SU-DHL-6 (cell line): ENCODE results near the gene ATF6.

Experiments
- H2AFZ ChIP-seq: fragments of 200-600 bp; sonication (generic); 2 replicates; pipeline ENCODE4 v1.6.1; 2014; ENCODE audit warnings: low read depth, mild to moderate bottlenecking, moderate library complexity, mixed read lengths, antibody characterized with exemption, low read length; ENCODE audit not compliant: severe bottlenecking
- H3F3A ChIP-seq: fragments of 200-600 bp; shearing (Covaris generic); 2 replicates; pipeline ENCODE4 v1.6.0; 2016; ENCODE audit warnings: antibody characterized with exemption, mild to moderate bottlenecking; ENCODE audit not compliant: insufficient read depth
- H3K27ac ChIP-seq: fragments of 200-600 bp; sonication (generic); 2 replicates; pipeline ENCODE4 v1.5.1; 2016; ENCODE audit warnings: low read depth, mild to moderate bottlenecking, low read length, moderate library complexity, mixed read lengths
- H3K27me3 ChIP-seq: fragments of 200-600 bp; sonication (generic), shearing (Covaris generic); 2 replicates; pipeline ENCODE4 v1.6.0; 2014; ENCODE audit warnings: mild to moderate bottlenecking, low read length
- H3K36me3 ChIP-seq: fragments of 200-600 bp; sonication (generic); 2 replicates; pipeline ENCODE4 v1.6.1; 2014; ENCODE audit warnings: mild to moderate bottlenecking, low read length, mixed read lengths
- H3K4me2 ChIP-seq: fragments of 300-600, 200-600 bp; shearing (Covaris generic), sonication (generic); 2 replicates; pipeline ENCODE4 v1.6.0; 2014; ENCODE audit warnings: low read length, low read depth, mild to moderate bottlenecking; ENCODE audit not compliant: poor library complexity, severe bottlenecking
- H3K4me3 ChIP-seq: fragments of 200-600 bp; sonication (generic); 2 replicates; pipeline ENCODE4 v1.5.1; 2014; ENCODE audit warnings: antibody characterized with exemption, low read length, mild to moderate bottlenecking, mixed read lengths; ENCODE audit not compliant: insufficient read depth, poor library complexity, severe bottlenecking
- H3K79me2 ChIP-seq: fragments of 200-600 bp; sonication (generic); 2 replicates; pipeline ENCODE4 v1.6.1; 2014; ENCODE audit warnings: mild to moderate bottlenecking, low read length, moderate library complexity; ENCODE audit not compliant: insufficient read depth
- H3K9ac ChIP-seq: fragments of 200-600 bp; sonication (generic); 2 replicates; pipeline ENCODE4 v1.7.0; 2014; ENCODE audit warnings: mild to moderate bottlenecking, low read length
- H3K9me2 ChIP-seq: fragments of 200-600 bp; sonication (generic); replicated peaks from 2 replicates; pipeline ENCODE4 v1.6.1; 2014; ENCODE audit warnings: low read length; ENCODE audit not compliant: insufficient read depth
- H3K9me3 ChIP-seq: fragments of 200-600 bp; sonication (generic); 2 replicates; pipeline ENCODE4 v1.6.1; 2014; ENCODE audit warnings: low read length, mixed read lengths; ENCODE audit not compliant: insufficient read depth
- H4K20me1 ChIP-seq: fragments of 200-600 bp; sonication (generic); 2 replicates; pipeline ENCODE4 v1.6.1; 2014; ENCODE audit warnings: low read depth, mild to moderate bottlenecking, antibody characterized with exemption, low read length, moderate library complexity, mixed read lengths
- CTCF ChIP-seq: fragments of 200-600 bp; sonication (generic); IDR thresholded peaks from one replicate; pipeline ENCODE4 v1.5.1; 2017; ENCODE audit warnings: antibody characterized with exemption, mild to moderate bottlenecking, low read length, moderate library complexity; ENCODE audit not compliant: insufficient read depth, poor library complexity, severe bottlenecking
- EZH2phosphoT487 ChIP-seq: fragments of 200-600 bp; sonication (generic), shearing (Covaris generic); conservative IDR thresholded peaks from 2 replicates; pipeline ENCODE4 v1.6.1; 2018; ENCODE audit warnings: mild to moderate bottlenecking, antibody characterized with exemption, low read length, moderate library complexity, mixed read lengths

ATF6 gene

GRCh38 chr1:161766102-161766981, at the start of gene ATF6:
Gene ATF6, plus strand, starts transcription at chr1:161766320. Its CDS starts 41 bp downstream, at chr1:161766361.
- Histone ChIP-seq H3F3A (peaks cover 20% of the 10 kb centered on the region), H3K4me3 (peak within 1 kb of the TSS; percentile 96), H3K4me2 (peak within 1 kb of the TSS; percentile 95), H3K79me2 (peaks cover 53% of the 10 kb centered on the region), H2AFZ (peak within 1 kb of the TSS; percentile 80), H3K9me3 (no peaks in the 10 kb centered on the region), H3K36me3 (no peaks in the 10 kb centered on the region), H3K9me2 (no peaks in the 10 kb centered on the region), H3K27ac (peak within 1 kb of the TSS; percentile 57), H4K20me1 (no peaks in the 10 kb centered on the region), H3K27me3 (no peaks in the 10 kb centered on the region), H3K9ac (peak within 1 kb of the TSS; percentile 89)
- TF ChIP-seq CTCF: no peak
- no peak for TF ChIP-seq EZH2phosphoT487

GRCh38 chr1:161718559-161719324, 47.4 kb upstream of the ATF6 start:
- TF ChIP-seq EZH2phosphoT487 (no peak), CTCF (no peak)
- peak overlapping the region; percentile 15; the same call in 1 of the 2 replicates for H3K9ac ChIP-seq
- peak overlapping the region; percentile 43 for H2AFZ ChIP-seq
- H3K4me2 ChIP-seq: peak overlapping the region; percentile 57
- H3K9me3 ChIP-seq: no peaks in the 10 kb centered on the region
- peak overlapping the region; percentile 2 for H3K4me3 ChIP-seq
- no peaks in the 10 kb centered on the region for H3K27me3 ChIP-seq
- peaks cover 30% of the 10 kb centered on the region for H3F3A ChIP-seq
- H3K27ac ChIP-seq: peak overlapping the region; percentile 77
- H3K79me2 ChIP-seq: no peaks in the 10 kb centered on the region
- H3K36me3 ChIP-seq: no peaks in the 10 kb centered on the region
- no peaks in the 10 kb centered on the region for H4K20me1 ChIP-seq
- H3K9me2 ChIP-seq: no peaks in the 10 kb centered on the region

- Histone ChIP-seq H3K4me2 (peak overlapping the region; percentile 57), H3K4me3 (no peak overlapping the region)
- no peak for TF ChIP-seq CTCF
- no peak for TF ChIP-seq EZH2phosphoT487
These were observed 46.9 kb upstream of the ATF6 start for GRCh38 chr1:161719325-161719611.

More at GRCh38 chr1:161719325-161719611, 46.9 kb upstream of the ATF6 start:
- no peaks in the 10 kb centered on the region for H3K79me2 ChIP-seq
- H4K20me1 ChIP-seq: no peaks in the 10 kb centered on the region
- H3K36me3 ChIP-seq: no peaks in the 10 kb centered on the region
- peak overlapping the region; percentile 15; the same call in 1 of the 2 replicates for H3K9ac ChIP-seq
- no peak overlapping the region for H2AFZ ChIP-seq
- H3K9me2 ChIP-seq: no peaks in the 10 kb centered on the region
- H3K27me3 ChIP-seq: no peaks in the 10 kb centered on the region
- H3F3A ChIP-seq: peaks cover 25% of the 10 kb centered on the region
- no peaks in the 10 kb centered on the region for H3K9me3 ChIP-seq
- H3K27ac ChIP-seq: peak overlapping the region; percentile 77
